GM12801 (cell line): Measurements from ENCODE around the gene MRPL37.

Source experiments
- CTCF ChIP-seq: IDR thresholded peaks from one replicate; pipeline ENCODE4 v1.5.1; 2011; ENCODE audit warnings: control low read depth; ENCODE audit not compliant: insufficient read length; ENCODE audit errors: extremely low read depth

MRPL37 gene

GRCh38 chr1:54190526-54190925 lies 9.4 kb upstream of the MRPL37 start:
- no peak for TF ChIP-seq CTCF

GRCh38 chr1:54191525-54191924 lies 8.4 kb upstream of the MRPL37 start:
- no peak for TF ChIP-seq CTCF

- no peak for TF ChIP-seq CTCF
These were observed 6.5 kb upstream of the MRPL37 start for GRCh38 chr1:54193453-54193852.

GRCh38 chr1:54199151-54199764 lies 709 bp upstream of the MRPL37 start:
- no peak for TF ChIP-seq CTCF

- TF ChIP-seq CTCF: no peak
These were observed 591 bp downstream of the MRPL37 start for GRCh38 chr1:54200519-54200997.

GRCh38 chr1:54204199-54204598 lies 4.2 kb downstream of the MRPL37 start:
- no peak for TF ChIP-seq CTCF

- TF ChIP-seq CTCF: no peak
These were observed 7.3 kb downstream of the MRPL37 start for GRCh38 chr1:54207287-54207686.
